Brain microvascular endothelial cell (primary cell): Measurements from ENCODE around the gene NPC1.
"Not testable (repeated sequence)": the region's sequence is repeated elsewhere in the genome, so short reads cannot be mapped to it uniquely, and the experiment has no call there.

Experiments
- DNase-seq: peaks from one replicate; pipeline ENCODE4 v3.0.0-alpha.2; 2020
- H3K27ac ChIP-seq: fragments of 250-450 bp; sonication (Bioruptor Pico); 2 replicates; pipeline ENCODE4 v1.5.1; 2020; ENCODE audit warnings: mild to moderate bottlenecking, moderate library complexity
- H3K27me3 ChIP-seq: fragments of 250-450 bp; sonication (Bioruptor Pico); replicated peaks from 2 replicates; pipeline ENCODE4 v1.5.1; 2020; ENCODE audit warnings: mild to moderate bottlenecking
- H3K36me3 ChIP-seq: fragments of 250-450 bp; sonication (Bioruptor Pico); replicated peaks from 2 replicates; pipeline ENCODE4 v1.5.1; 2020; ENCODE audit warnings: mild to moderate bottlenecking
- H3K4me3 ChIP-seq: 2 replicates; pipeline ENCODE4 v1.5.1; 2011; ENCODE audit warnings: low read depth, mild to moderate bottlenecking, control low read depth, low read length, moderate library complexity
- CTCF ChIP-seq: IDR thresholded peaks from 2 replicates; pipeline ENCODE4 v1.5.1; 2011; ENCODE audit warnings: low read depth, mild to moderate bottlenecking, moderate library complexity, low read length, control low read depth, inconsistent platforms; ENCODE audit errors: missing control alignments
- in situ Hi-C: cut with HindIII; loops from 2 replicates; pipeline ENCODE4 v1.10.0; 2017; ENCODE audit warnings: low sequenced_read_pairs, low pct_ligation_motif_present

NPC1 gene

GRCh38 chr18:23616258-23616657 lies 30.0 kb upstream of the NPC1 start:
- in situ Hi-C loops: no loop called here
- TF ChIP-seq CTCF: no peak
- Histone ChIP-seq H3K27ac (no peak overlapping the region), H3K27me3 (no peaks in the 10 kb centered on the region), H3K36me3 (no peaks in the 10 kb centered on the region), H3K4me3 (no peak overlapping the region)
- no peak for DNase-seq

- no peak overlapping the region for H3K27ac ChIP-seq
- TF ChIP-seq CTCF: no peak
- no peaks in the 10 kb centered on the region for H3K36me3 ChIP-seq
- no peaks in the 10 kb centered on the region for H3K27me3 ChIP-seq
- in situ Hi-C loops: no loop called here
- no peak overlapping the region for H3K4me3 ChIP-seq
- DNase-seq: no peak
Observed at GRCh38 chr18:23614891-23615290, 28.6 kb upstream of the NPC1 start.

- Histone ChIP-seq H3K36me3 (no peaks in the 10 kb centered on the region), H3K27me3 (no peaks in the 10 kb centered on the region), H3K4me3 (no peak overlapping the region), H3K27ac (no peak overlapping the region)
- no peak for DNase-seq
- in situ Hi-C loops: no loop called here
- no peak for TF ChIP-seq CTCF
Observed at GRCh38 chr18:23614413-23614812, 28.1 kb upstream of the NPC1 start.

GRCh38 chr18:23613091-23613475 lies 26.8 kb upstream of the NPC1 start:
- H3K36me3 ChIP-seq, in situ Hi-C loops, H3K4me3 ChIP-seq, H3K27me3 ChIP-seq, H3K27ac ChIP-seq, DNase-seq: not testable (repeated sequence)

DNA sequence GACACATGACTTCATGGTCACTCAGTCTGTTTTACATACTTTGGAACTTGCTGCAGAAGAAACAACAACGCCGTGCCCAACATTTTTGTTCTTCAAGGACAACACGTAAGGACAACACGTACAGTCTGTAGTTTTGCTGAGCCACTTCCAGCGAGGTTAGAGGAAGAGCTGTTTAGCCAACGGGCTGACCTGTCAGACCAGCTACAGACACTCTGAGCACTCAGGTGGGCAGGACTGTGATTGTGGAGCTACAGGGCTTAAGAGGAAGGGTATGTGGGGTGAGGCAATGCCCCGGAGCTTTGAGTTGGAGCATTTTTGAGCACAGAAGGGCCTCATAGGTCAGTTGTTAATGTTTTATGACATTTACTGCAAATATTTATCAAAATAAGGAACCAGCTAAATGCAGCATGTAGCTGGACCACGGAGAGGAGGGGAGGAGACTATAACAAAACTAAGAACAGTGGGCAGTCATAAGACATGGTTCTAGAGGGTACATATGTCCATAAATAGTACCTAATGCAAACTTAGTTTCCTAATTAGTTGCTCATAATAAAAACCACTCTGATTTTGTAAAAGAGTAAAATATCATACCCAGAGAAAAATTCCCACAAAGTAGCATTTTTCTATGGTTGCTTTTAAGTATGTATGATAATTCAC lies 26.3 kb upstream of the NPC1 start:
- Histone ChIP-seq H3K27me3 (no peaks in the 10 kb centered on the region), H3K27ac (no peak overlapping the region), H3K4me3 (no peak overlapping the region), H3K36me3 (no peaks in the 10 kb centered on the region)
- TF ChIP-seq CTCF: no peak
- no peak for DNase-seq
- in situ Hi-C loops: no loop called here

DNA sequence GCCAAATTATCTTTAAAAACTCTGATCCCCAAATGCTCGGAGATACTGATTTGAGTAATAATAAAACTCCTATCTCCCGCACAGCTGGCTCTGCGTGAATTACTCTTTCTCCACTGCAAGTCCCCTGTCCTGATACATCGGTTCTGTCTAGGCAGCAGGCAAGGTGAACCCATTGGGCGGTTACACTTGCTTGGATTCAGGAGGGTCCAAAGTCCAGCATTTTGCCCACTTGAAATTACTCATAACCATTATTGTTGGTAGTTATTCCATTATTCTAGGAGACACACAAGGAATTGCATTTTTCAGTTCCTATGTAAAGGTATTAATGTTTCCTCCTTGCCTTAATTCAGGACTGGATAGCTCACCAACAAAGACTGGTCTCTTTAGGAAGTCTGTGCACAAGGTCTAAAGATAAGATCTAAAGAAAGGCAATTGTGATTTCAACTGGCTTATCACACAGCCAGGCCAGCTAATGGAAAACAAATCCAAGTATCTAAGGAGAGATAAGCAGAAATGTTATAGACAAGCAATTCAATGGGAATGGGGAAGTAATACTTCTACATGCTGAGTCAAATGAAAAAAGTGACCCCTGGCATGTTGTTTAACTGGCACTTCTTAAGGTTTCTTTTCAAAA lies 23.2 kb upstream of the NPC1 start:
- Histone ChIP-seq H3K27me3 (no peaks in the 10 kb centered on the region), H3K36me3 (no peaks in the 10 kb centered on the region), H3K27ac (no peak overlapping the region), H3K4me3 (no peak overlapping the region)
- no peak for DNase-seq
- no peak for TF ChIP-seq CTCF
- in situ Hi-C loops: no loop called here
